Measurements from ENCODE around the gene SPAG17. TPM values are rescaled to one million over a fixed set of nuclear protein-coding genes. Genes with fewer than 3 reads are reported as not detected.

SPAG17 gene
- total RNA-seq, 2 donors from 2014 or later, result 1.6 TPM; not detected in 1

DNA sequence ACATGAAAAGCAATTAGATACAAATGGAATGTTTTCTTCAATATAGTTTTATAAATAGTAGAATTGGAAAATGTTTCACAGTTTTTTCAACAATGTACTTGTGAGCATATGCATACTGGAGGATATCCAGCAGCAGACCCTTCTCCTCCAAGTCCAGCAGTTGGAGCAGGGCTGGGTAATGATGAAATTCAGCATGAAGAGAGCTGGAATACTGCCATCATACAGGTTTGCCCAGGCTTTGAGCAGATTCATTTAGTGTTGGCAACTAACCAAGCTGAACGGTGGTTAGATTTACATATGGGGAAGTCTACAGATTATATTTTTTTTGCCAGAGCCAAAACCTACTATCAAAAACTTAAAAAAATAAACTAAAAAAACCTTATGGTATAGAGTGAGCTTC, 217.1 kb downstream of the SPAG17 start:
- DNase-seq, result no peak
- 0 to 5% methylated on average over 1 of the region's 1 CpG for WGBS, 2 donors
- ATAC-seq, result no peak
- Histone ChIP-seq H3K27me3 (no peaks in the 10 kb centered on the region), H3K4me1 (no peaks in the 10 kb centered on the region), H3K27ac (no peak overlapping the region), H3K9me3 (no peaks in the 10 kb centered on the region), H3K36me3 (replicated peaks in 1 of 2; ENCODE audit: insufficient read depth in 1 of 2, low read depth in 2 of 2) (no peaks in the 10 kb centered on the region), H3K4me3 (no peak overlapping the region)
- no peak for TF ChIP-seq CTCF (IDR thresholded peaks at IDR 0.05)
- no peak for TF ChIP-seq POLR2A (IDR thresholded peaks at IDR 0.05)
- intact Hi-C loops (cut with DNase I), result no loop called here

DNA sequence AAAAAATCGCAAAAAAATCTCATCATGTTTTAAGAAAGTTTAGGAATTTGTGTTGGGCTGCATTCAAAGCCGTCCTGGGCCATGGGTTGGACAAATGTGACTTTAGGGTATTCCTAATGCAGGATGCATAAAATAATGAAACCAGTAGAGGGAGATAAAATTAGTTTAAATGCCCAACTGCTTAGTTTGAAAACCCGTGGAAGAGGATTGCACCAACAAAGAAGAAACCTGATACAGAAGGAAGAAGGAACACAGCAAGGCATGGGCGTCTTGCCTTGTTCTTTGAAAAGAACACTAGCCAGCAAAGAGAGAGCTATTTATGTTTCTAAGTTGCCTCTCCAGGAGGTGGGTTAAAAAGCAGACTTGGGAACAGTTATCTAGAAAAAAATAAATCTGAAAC, 217.6 kb downstream of the SPAG17 start:
- H3K27me3 ChIP-seq, result no peaks in the 10 kb centered on the region
- H3K4me1 ChIP-seq, result no peaks in the 10 kb centered on the region
- TF ChIP-seq CTCF (IDR thresholded peaks at IDR 0.05) (no peak), POLR2A (IDR thresholded peaks at IDR 0.05) (no peak)
- H3K27ac ChIP-seq, result no peak overlapping the region
- H3K4me3 ChIP-seq, result no peak overlapping the region
- no peak for DNase-seq
- H3K36me3 ChIP-seq (replicated peaks in 1 of 2; ENCODE audit: insufficient read depth in 1 of 2, low read depth in 2 of 2), result no peaks in the 10 kb centered on the region
- no peaks in the 10 kb centered on the region for H3K9me3 ChIP-seq
- ATAC-seq, result no peak
- intact Hi-C loops (cut with DNase I), result no loop called here
- WGBS, 2 donors, result 52 to 63% methylated on average over 4 of the region's 4 CpGs

GRCh38 chr1:117964290-117965038, 220.6 kb downstream of the SPAG17 start:
- TF ChIP-seq CTCF (IDR thresholded peaks at IDR 0.05) (no peak), POLR2A (IDR thresholded peaks at IDR 0.05) (no peak)
- no peak overlapping the region for H3K4me3 ChIP-seq
- H3K27ac ChIP-seq, result no peak overlapping the region
- ATAC-seq (no peak), DNase-seq (no peak)
- intact Hi-C loops (cut with DNase I), result no loop called here
- H3K9me3 ChIP-seq, result no peaks in the 10 kb centered on the region
- no peaks in the 10 kb centered on the region for H3K27me3 ChIP-seq
- peaks cover 0 to 7% of the 10 kb centered on the region in 2 donors for H3K36me3 ChIP-seq (replicated peaks in 1 of 2; ENCODE audit: insufficient read depth in 1 of 2, low read depth in 2 of 2)
- no peaks in the 10 kb centered on the region for H3K4me1 ChIP-seq
- WGBS, 2 donors, result 89 to 90% methylated on average over 3 of the region's 3 CpGs

DNA sequence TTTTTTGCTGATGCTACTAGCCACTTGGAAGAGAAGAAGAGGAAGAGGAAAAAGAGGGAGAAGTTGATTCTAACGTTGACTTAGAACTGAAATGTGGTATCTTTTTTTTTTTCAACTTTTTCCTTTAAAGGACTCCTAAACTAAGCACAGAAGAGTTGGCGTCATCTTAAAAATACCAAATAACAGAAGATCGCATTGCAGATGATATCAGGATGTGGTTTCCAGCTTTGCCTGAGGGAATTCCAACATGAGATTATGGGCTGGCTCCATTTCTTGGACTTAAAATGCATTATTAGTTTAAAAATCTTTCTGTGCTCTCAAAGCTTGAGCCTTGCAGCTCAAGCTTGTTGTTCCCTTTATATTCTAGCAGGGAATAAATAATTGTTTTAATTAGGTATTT, 225.7 kb downstream of the SPAG17 start:
- Histone ChIP-seq H3K9me3 (no peaks in the 10 kb centered on the region), H3K4me3 (no peak overlapping the region), H3K4me1 (no peaks in the 10 kb centered on the region), H3K27ac (no peak overlapping the region), H3K36me3 (replicated peaks in 1 of 2; ENCODE audit: insufficient read depth in 1 of 2, low read depth in 2 of 2) (peaks cover 12 to 24% of the 10 kb centered on the region in 2 donors), H3K27me3 (no peaks in the 10 kb centered on the region)
- intact Hi-C loops (cut with DNase I), result no loop called here
- WGBS, 2 donors, result 82 to 83% methylated on average over 3 of the region's 3 CpGs
- DNase-seq (no peak), ATAC-seq (no peak)
- TF ChIP-seq POLR2A (IDR thresholded peaks at IDR 0.05) (no peak), CTCF (IDR thresholded peaks at IDR 0.05) (no peak)

DNA sequence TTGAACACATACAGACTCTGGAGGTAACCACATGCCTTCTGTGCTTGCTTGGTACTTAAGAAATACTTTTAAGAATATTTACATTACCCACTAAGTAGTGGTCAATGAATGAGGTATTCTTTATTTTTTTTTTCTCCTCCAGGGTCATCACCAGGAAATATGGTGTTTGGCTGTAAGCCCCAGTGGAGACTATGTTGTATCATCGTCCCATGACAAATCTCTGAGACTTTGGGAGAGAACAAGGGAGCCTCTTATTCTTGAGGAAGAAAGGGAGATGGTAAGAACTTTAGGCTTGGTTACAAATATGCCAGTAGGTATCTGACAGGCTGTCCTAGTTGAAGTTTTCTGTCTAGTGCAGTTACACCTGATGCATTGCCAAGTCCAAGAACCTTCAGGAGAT, 232.6 kb downstream of the SPAG17 start:
- H3K4me3 ChIP-seq, result no peak overlapping the region
- DNase-seq (no peak), ATAC-seq (no peak)
- H3K4me1 ChIP-seq, result no peaks in the 10 kb centered on the region
- no peaks in the 10 kb centered on the region for H3K27me3 ChIP-seq
- WGBS, 2 donors, result 82 to 88% methylated on average over 1 of the region's 1 CpG
- H3K36me3 ChIP-seq (replicated peaks in 1 of 2; ENCODE audit: insufficient read depth in 1 of 2, low read depth in 2 of 2), result peaks cover 11 to 31% of the 10 kb centered on the region in 2 donors
- no peak for TF ChIP-seq POLR2A (IDR thresholded peaks at IDR 0.05)
- TF ChIP-seq CTCF (IDR thresholded peaks at IDR 0.05), result no peak
- intact Hi-C loops (cut with DNase I), result no loop called here
- H3K27ac ChIP-seq, result no peak overlapping the region
- H3K9me3 ChIP-seq, result no peaks in the 10 kb centered on the region

Measured in body of pancreas (tissue), 4 donors.